OCI-LY1 (cell line): ENCODE data around the gene IVD.

Source experiments
- H2AFZ ChIP-seq: fragments of 200-600 bp; sonication (generic), shearing (Covaris generic); 2 replicates; pipeline ENCODE4 v1.6.0; 2014; ENCODE audit warnings: antibody characterized with exemption, mild to moderate bottlenecking, low read length
- H3F3A ChIP-seq: fragments of 200-600 bp; sonication (generic), shearing (Covaris generic); 2 replicates; pipeline ENCODE4 v1.6.0; 2014; ENCODE audit warnings: mild to moderate bottlenecking, antibody characterized with exemption, low read length, moderate library complexity; ENCODE audit not compliant: insufficient read depth
- H3K27ac ChIP-seq: fragments of 200-600 bp; sonication (generic); 2 replicates; pipeline ENCODE4 v1.5.1; 2014; ENCODE audit warnings: low read length, mixed run types, mild to moderate bottlenecking, low read depth; ENCODE audit not compliant: poor library complexity, severe bottlenecking
- H3K27me3 ChIP-seq: fragments of 200-600 bp; sonication (generic); 2 replicates; pipeline ENCODE4 v1.6.0; 2014; ENCODE audit warnings: antibody characterized with exemption, mild to moderate bottlenecking, low read length, moderate library complexity; ENCODE audit not compliant: insufficient read depth
- H3K36me3 ChIP-seq: fragments of 200-600 bp; sonication (generic); 2 replicates; pipeline ENCODE4 v1.6.1; 2014; ENCODE audit warnings: mild to moderate bottlenecking, antibody characterized with exemption, low read length, moderate library complexity, mixed read lengths; ENCODE audit not compliant: insufficient read depth
- H3K4me1 ChIP-seq: fragments of 200-600 bp; sonication (generic); 2 replicates; pipeline ENCODE4 v1.5.1; 2014; ENCODE audit warnings: mild to moderate bottlenecking, low read length, moderate library complexity; ENCODE audit not compliant: insufficient read depth, severe bottlenecking
- H3K4me2 ChIP-seq: fragments of 200-600 bp; sonication (generic), shearing (Covaris generic); 2 replicates; pipeline ENCODE4 v1.6.1; 2014; ENCODE audit warnings: low read length
- H3K4me3 ChIP-seq: fragments of 200-600 bp; sonication (generic); 2 replicates; pipeline ENCODE4 v1.5.1; 2014; ENCODE audit warnings: low read length, low read depth, mild to moderate bottlenecking, mixed read lengths; ENCODE audit not compliant: poor library complexity, severe bottlenecking
- H3K79me2 ChIP-seq: fragments of 200-600 bp; shearing (Covaris generic); 2 replicates; pipeline ENCODE4 v1.6.1; 2016; ENCODE audit warnings: mixed run types, low read length, mixed read lengths; ENCODE audit not compliant: insufficient read depth
- H3K9ac ChIP-seq: fragments of 200-600 bp; sonication (generic), shearing (Covaris generic); 2 replicates; pipeline ENCODE4 v1.6.1; 2014; ENCODE audit warnings: mild to moderate bottlenecking, low read length, mixed read lengths
- H3K9me2 ChIP-seq: fragments of 200-600 bp; sonication (generic), shearing (Covaris generic); 2 replicates; pipeline ENCODE4 v1.6.1; 2014; ENCODE audit warnings: low read depth, mild to moderate bottlenecking, low read length, mixed read lengths
- H3K9me3 ChIP-seq: fragments of 200-600 bp; shearing (Covaris generic); 2 replicates; pipeline ENCODE4 v1.6.1; 2014; ENCODE audit warnings: low read length, mixed read lengths
- H4K20me1 ChIP-seq: fragments of 200-600 bp; sonication (generic), shearing (Covaris generic); 2 replicates; pipeline ENCODE4 v1.6.0; 2016; ENCODE audit warnings: mild to moderate bottlenecking, low read length; ENCODE audit not compliant: insufficient read depth
- CTCF ChIP-seq: fragments of 200-600 bp; sonication (generic), shearing (Covaris generic); IDR thresholded peaks from 2 replicates; pipeline ENCODE4 v1.5.1; 2017; ENCODE audit warnings: mild to moderate bottlenecking, antibody characterized with exemption, low read length, moderate library complexity, mixed read lengths
- EZH2 ChIP-seq: fragments of 200-600 bp; sonication (generic), shearing (Covaris generic); IDR thresholded peaks from 2 replicates; pipeline ENCODE4 v1.8.0; 2017; ENCODE audit warnings: borderline replicate concordance, mixed run types, mild to moderate bottlenecking, antibody characterized with exemption, low read length, moderate library complexity, mixed read lengths

Gene IVD

GRCh38 chr15:40456299-40456712, 50.7 kb downstream of the IVD start:
- Histone ChIP-seq H3K79me2 (no peaks in the 10 kb centered on the region), H3K36me3 (peaks cover 7% of the 10 kb centered on the region; the same call in 1 of the 2 replicates), H3K4me1 (peaks cover 14% of the 10 kb centered on the region), H3K4me3 (no peak overlapping the region), H2AFZ (no peak overlapping the region), H3K27me3 (no peaks in the 10 kb centered on the region), H3K9me2 (no peaks in the 10 kb centered on the region), H3K27ac (no peak overlapping the region), H3F3A (no peaks in the 10 kb centered on the region), H3K9me3 (no peaks in the 10 kb centered on the region), H3K4me2 (no peak overlapping the region), H3K9ac (no peak overlapping the region), H4K20me1 (no peaks in the 10 kb centered on the region)
- no peak for TF ChIP-seq CTCF
- TF ChIP-seq EZH2: no peak

- H3K27ac ChIP-seq: no peak overlapping the region
- no peak overlapping the region for H2AFZ ChIP-seq
- H3K9me2 ChIP-seq: no peaks in the 10 kb centered on the region
- H4K20me1 ChIP-seq: no peaks in the 10 kb centered on the region
- no peak for TF ChIP-seq CTCF
- TF ChIP-seq EZH2: no peak
- H3K36me3 ChIP-seq: peaks cover 7% of the 10 kb centered on the region; the same call in 1 of the 2 replicates
- H3K27me3 ChIP-seq: no peaks in the 10 kb centered on the region
- no peak overlapping the region for H3K4me2 ChIP-seq
- no peak overlapping the region for H3K9ac ChIP-seq
- H3K79me2 ChIP-seq: no peaks in the 10 kb centered on the region
- no peaks in the 10 kb centered on the region for H3K9me3 ChIP-seq
- H3F3A ChIP-seq: no peaks in the 10 kb centered on the region
- peaks cover 10% of the 10 kb centered on the region for H3K4me1 ChIP-seq
- no peak overlapping the region for H3K4me3 ChIP-seq
Measured at GRCh38 chr15:40456738-40457137, 51.1 kb downstream of the IVD start.

- H3K4me2 ChIP-seq: no peak overlapping the region
- H4K20me1 ChIP-seq: no peaks in the 10 kb centered on the region
- no peaks in the 10 kb centered on the region for H3K79me2 ChIP-seq
- no peaks in the 10 kb centered on the region for H3K4me1 ChIP-seq
- no peaks in the 10 kb centered on the region for H3K9me3 ChIP-seq
- no peak for TF ChIP-seq EZH2
- TF ChIP-seq CTCF: no peak
- H3F3A ChIP-seq: no peaks in the 10 kb centered on the region
- no peak overlapping the region for H3K4me3 ChIP-seq
- H2AFZ ChIP-seq: no peak overlapping the region
- no peak overlapping the region for H3K27ac ChIP-seq
- peaks cover 14% of the 10 kb centered on the region; the same call in 1 of the 2 replicates for H3K36me3 ChIP-seq
- no peak overlapping the region for H3K9ac ChIP-seq
- H3K9me2 ChIP-seq: no peaks in the 10 kb centered on the region
- H3K27me3 ChIP-seq: no peaks in the 10 kb centered on the region
Measured at GRCh38 chr15:40458495-40459371, 53.1 kb downstream of the IVD start.
